ENCODE data around the gene CDH23. TPM values are rescaled to one million over a fixed set of nuclear protein-coding genes. Genes with fewer than 3 reads are reported as not detected.

Gene CDH23
- total RNA-seq, 2 donors from 2014 or later, result 8.1 to 9.0 TPM

DNA sequence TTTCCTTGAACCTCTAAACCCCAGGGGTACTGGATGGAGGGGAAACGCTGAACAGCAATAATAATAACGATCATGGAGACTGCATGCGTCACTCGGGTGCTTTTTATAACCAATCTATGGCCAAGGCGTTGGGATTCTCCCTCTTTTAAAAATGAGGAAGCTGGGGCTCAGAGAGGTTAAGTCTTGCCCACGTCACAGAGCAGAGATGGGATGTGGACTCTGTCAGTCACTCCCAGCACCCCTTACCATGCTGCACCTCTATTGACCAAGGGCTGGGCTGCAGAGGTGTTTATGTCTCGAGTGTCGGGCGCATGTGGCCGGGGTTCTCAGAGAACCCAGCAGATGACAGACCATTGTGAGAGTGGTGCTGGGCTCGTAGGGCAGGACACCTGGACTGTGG lies 129.9 kb downstream of the CDH23 start:
- H3K27me3 Mint-ChIP-seq, result peaks cover 26% of the 10 kb centered on the region
- H3K36me3 Mint-ChIP-seq (ENCODE audit: low read depth), result peaks cover 2% of the 10 kb centered on the region
- DNase-seq (no peak), ATAC-seq (no peak)
- H3K4me3 Mint-ChIP-seq, result no peak overlapping the region
- H3K9me3 ChIP-seq (ENCODE audit: control insufficient read depth, low read length, poor library complexity, severe bottlenecking), result no peaks in the 10 kb centered on the region
- no peaks in the 10 kb centered on the region for H3K4me1 Mint-ChIP-seq
- H3K27ac Mint-ChIP-seq, result no peak overlapping the region

DNA sequence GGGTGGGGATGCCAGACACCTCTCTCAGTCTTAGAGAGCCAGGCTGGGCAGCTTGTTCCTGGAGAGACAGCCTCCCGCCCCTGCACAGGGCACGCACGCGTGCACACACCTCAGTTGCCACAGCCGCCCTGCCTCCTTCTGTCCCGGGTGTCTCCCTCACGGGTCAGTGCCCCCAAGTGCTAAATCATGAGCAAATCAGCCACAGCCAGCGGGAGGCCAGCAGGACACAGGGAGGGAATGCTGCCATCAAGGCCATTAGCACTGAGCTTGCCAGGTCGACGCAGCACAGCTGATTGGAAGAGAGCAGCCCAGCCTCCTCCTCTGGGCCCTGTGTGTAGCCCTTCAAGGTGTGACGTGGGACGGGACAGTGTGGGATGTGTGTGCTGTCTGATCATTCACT lies 130.4 kb downstream of the CDH23 start:
- peaks cover 22% of the 10 kb centered on the region for H3K27me3 Mint-ChIP-seq
- ATAC-seq (no peak), DNase-seq (no peak)
- no peak overlapping the region for H3K27ac Mint-ChIP-seq
- no peak overlapping the region for H3K4me3 Mint-ChIP-seq
- H3K36me3 Mint-ChIP-seq (ENCODE audit: low read depth), result peaks cover 2% of the 10 kb centered on the region
- no peaks in the 10 kb centered on the region for H3K9me3 ChIP-seq (ENCODE audit: control insufficient read depth, low read length, poor library complexity, severe bottlenecking)
- no peaks in the 10 kb centered on the region for H3K4me1 Mint-ChIP-seq

GRCh38 chr10:71528371-71529206 lies 131.9 kb downstream of the CDH23 start:
- H3K4me1 Mint-ChIP-seq, result no peaks in the 10 kb centered on the region
- H3K9me3 ChIP-seq (ENCODE audit: control insufficient read depth, low read length, poor library complexity, severe bottlenecking), result no peaks in the 10 kb centered on the region
- ATAC-seq (no peak), DNase-seq (no peak)
- H3K4me3 Mint-ChIP-seq, result no peak overlapping the region
- peak overlapping the region; percentile 45 for H3K27ac Mint-ChIP-seq
- H3K36me3 Mint-ChIP-seq (ENCODE audit: low read depth), result peaks cover 2% of the 10 kb centered on the region
- peaks cover 10% of the 10 kb centered on the region for H3K27me3 Mint-ChIP-seq

GRCh38 chr10:71529207-71529827 lies 132.6 kb downstream of the CDH23 start:
- Mint-ChIP-seq H3K27ac (peak overlapping the region; percentile 45), H3K36me3 (ENCODE audit: low read depth) (no peaks in the 10 kb centered on the region), H3K27me3 (peaks cover 2% of the 10 kb centered on the region), H3K4me3 (no peak overlapping the region), H3K4me1 (no peaks in the 10 kb centered on the region)
- H3K9me3 ChIP-seq (ENCODE audit: control insufficient read depth, low read length, poor library complexity, severe bottlenecking), result no peaks in the 10 kb centered on the region
- ATAC-seq (no peak), DNase-seq (no peak)

- ATAC-seq, result no peak
- H3K27ac Mint-ChIP-seq, result no peak overlapping the region
- DNase-seq, result no peak
Observed at GRCh38 chr10:71530781-71531180, 134.1 kb downstream of the CDH23 start.

GRCh38 chr10:71531485-71532446 lies 135.0 kb downstream of the CDH23 start:
- H3K4me1 Mint-ChIP-seq, result no peaks in the 10 kb centered on the region
- H3K4me3 Mint-ChIP-seq, result no peak overlapping the region
- no peaks in the 10 kb centered on the region for H3K36me3 Mint-ChIP-seq (ENCODE audit: low read depth)
- H3K27ac Mint-ChIP-seq, result no peak overlapping the region
- ATAC-seq (no peak), DNase-seq (no peak)
- H3K27me3 Mint-ChIP-seq, result no peaks in the 10 kb centered on the region
- H3K9me3 ChIP-seq (ENCODE audit: control insufficient read depth, low read length, poor library complexity, severe bottlenecking), result no peaks in the 10 kb centered on the region

More at GRCh38 chr10:71530781-71531180, 134.1 kb downstream of the CDH23 start:
- Mint-ChIP-seq H3K4me1 (no peaks in the 10 kb centered on the region), H3K36me3 (ENCODE audit: low read depth) (no peaks in the 10 kb centered on the region), H3K27me3 (no peaks in the 10 kb centered on the region), H3K4me3 (no peak overlapping the region)
- H3K9me3 ChIP-seq (ENCODE audit: control insufficient read depth, low read length, poor library complexity, severe bottlenecking), result no peaks in the 10 kb centered on the region

- ATAC-seq, result no peak
- no peaks in the 10 kb centered on the region for H3K36me3 Mint-ChIP-seq (ENCODE audit: low read depth)
- no peaks in the 10 kb centered on the region for H3K4me1 Mint-ChIP-seq
- no peak overlapping the region for H3K27ac Mint-ChIP-seq
- no peaks in the 10 kb centered on the region for H3K9me3 ChIP-seq (ENCODE audit: control insufficient read depth, low read length, poor library complexity, severe bottlenecking)
- H3K4me3 Mint-ChIP-seq, result peak overlapping the region; percentile 54
- DNase-seq, result no peak
- H3K27me3 Mint-ChIP-seq, result no peaks in the 10 kb centered on the region
Observed at GRCh38 chr10:71532878-71533277, 136.2 kb downstream of the CDH23 start.

DNA sequence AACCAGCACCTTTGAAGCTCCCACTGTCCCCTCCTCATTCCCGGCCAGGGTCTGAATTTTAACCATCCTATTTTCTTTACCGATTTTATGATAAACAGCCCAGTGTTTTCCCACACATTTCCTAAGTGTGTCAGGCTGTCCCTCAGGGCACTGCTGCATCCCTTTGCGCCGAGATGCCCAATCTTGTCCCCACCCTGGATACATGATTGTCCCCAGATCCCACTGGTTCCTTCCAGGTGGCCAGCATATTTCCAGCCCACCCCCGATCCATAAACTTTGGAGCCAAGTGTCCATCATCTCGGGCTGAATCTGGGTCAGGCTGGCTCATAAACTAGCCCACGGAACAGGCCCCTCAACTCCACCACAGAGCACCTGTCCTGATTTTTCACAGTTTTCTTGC lies 137.2 kb downstream of the CDH23 start:
- Mint-ChIP-seq H3K36me3 (ENCODE audit: low read depth) (no peaks in the 10 kb centered on the region), H3K27me3 (no peaks in the 10 kb centered on the region), H3K27ac (no peak overlapping the region), H3K4me1 (peaks cover 2% of the 10 kb centered on the region), H3K4me3 (no peak overlapping the region)
- no peaks in the 10 kb centered on the region for H3K9me3 ChIP-seq (ENCODE audit: control insufficient read depth, low read length, poor library complexity, severe bottlenecking)
- DNase-seq (no peak), ATAC-seq (no peak)

DNA sequence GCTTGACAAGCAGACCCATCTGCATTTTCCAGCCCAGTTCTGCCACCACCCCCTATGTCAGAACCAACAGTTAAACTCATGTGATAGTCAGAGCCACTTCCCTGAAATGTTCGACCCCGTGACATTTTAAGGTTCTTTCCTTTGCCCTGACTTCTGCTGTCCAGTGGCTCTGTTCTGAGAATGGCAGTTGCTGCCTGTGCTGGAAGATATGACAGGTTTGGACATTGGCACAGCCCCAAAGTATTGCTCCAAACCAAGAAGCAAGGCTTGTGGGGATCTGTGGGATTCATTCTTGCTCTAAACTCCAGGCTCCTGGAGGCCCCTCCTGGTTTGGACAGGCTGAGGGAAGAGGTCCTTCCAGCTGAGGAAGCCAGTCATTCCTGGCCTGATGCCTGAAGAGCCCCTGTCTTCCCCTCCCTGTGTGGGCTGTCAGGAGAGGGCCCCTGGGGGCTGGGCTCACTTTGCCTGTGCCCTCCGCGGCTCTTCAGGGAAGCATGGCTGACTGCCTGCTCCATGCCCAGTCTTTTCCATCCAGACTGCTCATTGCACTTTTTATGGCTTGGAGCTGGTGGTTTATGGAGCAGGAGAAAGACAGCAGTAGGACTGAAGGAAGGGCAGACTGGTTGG lies 138.0 kb downstream of the CDH23 start:
- ATAC-seq, result no peak
- no peaks in the 10 kb centered on the region for H3K9me3 ChIP-seq (ENCODE audit: control insufficient read depth, low read length, poor library complexity, severe bottlenecking)
- no peaks in the 10 kb centered on the region for H3K36me3 Mint-ChIP-seq (ENCODE audit: low read depth)
- no peak overlapping the region for H3K27ac Mint-ChIP-seq
- H3K4me3 Mint-ChIP-seq, result no peak overlapping the region
- peaks cover 7% of the 10 kb centered on the region for H3K27me3 Mint-ChIP-seq
- no peak for DNase-seq
- H3K4me1 Mint-ChIP-seq, result peaks cover 6% of the 10 kb centered on the region

DNA sequence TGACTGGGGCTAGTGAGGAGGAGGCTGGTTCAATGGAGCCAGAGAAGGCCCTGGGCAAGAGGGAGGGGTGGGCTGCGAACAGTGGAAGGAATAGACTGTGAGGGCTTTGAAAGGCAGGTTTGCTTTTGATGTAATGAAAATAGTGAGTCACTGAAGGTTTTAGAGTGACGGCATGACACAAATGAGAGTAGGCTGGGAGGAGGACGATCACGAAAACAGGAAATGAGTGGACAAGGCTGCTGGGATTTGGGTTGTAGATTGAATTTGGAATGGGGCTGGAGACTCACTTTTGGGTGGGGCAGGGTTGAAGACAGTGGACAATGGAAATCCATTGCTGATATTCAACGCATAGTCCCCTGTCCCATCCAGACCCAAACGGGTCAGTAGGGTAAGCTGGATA lies 139.6 kb downstream of the CDH23 start:
- no peaks in the 10 kb centered on the region for H3K9me3 ChIP-seq (ENCODE audit: control insufficient read depth, low read length, poor library complexity, severe bottlenecking)
- Mint-ChIP-seq H3K27ac (no peak overlapping the region), H3K4me3 (no peak overlapping the region), H3K27me3 (peaks cover 12% of the 10 kb centered on the region), H3K36me3 (ENCODE audit: low read depth) (no peaks in the 10 kb centered on the region), H3K4me1 (peaks cover 6% of the 10 kb centered on the region)
- no peak for DNase-seq
- no peak for ATAC-seq

DNA sequence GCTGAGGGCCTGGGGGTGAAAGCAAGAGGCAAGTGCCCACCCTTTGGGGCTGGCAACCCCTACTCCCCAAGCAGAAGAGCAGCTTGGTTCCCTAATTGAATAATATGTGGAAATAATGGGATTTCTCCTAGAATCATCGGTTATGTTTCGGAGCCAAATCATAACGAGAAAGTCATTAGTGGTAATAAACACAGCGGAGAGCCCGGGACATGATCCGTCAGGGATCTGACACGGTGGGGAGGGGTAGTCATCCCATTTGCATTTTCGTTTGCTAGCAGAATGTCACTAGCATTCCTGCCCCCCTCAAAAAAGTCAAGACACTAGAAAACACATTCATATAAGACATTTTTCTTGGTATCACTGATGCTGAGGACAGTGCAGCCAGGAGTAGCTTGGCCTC lies 140.4 kb downstream of the CDH23 start:
- H3K4me1 Mint-ChIP-seq, result peaks cover 6% of the 10 kb centered on the region
- no peak for DNase-seq
- H3K4me3 Mint-ChIP-seq, result no peak overlapping the region
- no peak overlapping the region for H3K27ac Mint-ChIP-seq
- no peaks in the 10 kb centered on the region for H3K9me3 ChIP-seq (ENCODE audit: control insufficient read depth, low read length, poor library complexity, severe bottlenecking)
- ATAC-seq, result no peak
- peaks cover 14% of the 10 kb centered on the region for H3K27me3 Mint-ChIP-seq
- H3K36me3 Mint-ChIP-seq (ENCODE audit: low read depth), result no peaks in the 10 kb centered on the region

- no peak for ATAC-seq
- DNase-seq, result no peak
- peaks cover 14% of the 10 kb centered on the region for H3K27me3 Mint-ChIP-seq
- no peaks in the 10 kb centered on the region for H3K36me3 Mint-ChIP-seq (ENCODE audit: low read depth)
- no peak overlapping the region for H3K4me3 Mint-ChIP-seq
- no peaks in the 10 kb centered on the region for H3K9me3 ChIP-seq (ENCODE audit: control insufficient read depth, low read length, poor library complexity, severe bottlenecking)
- H3K27ac Mint-ChIP-seq, result no peak overlapping the region
- H3K4me1 Mint-ChIP-seq, result peaks cover 6% of the 10 kb centered on the region
Observed at GRCh38 chr10:71537681-71538080, 141.0 kb downstream of the CDH23 start.

All from T-helper 17 cell (primary cell).